ENCODE data around the gene NLRP7. TPM values are rescaled to one million over a fixed set of nuclear protein-coding genes. Genes with fewer than 3 reads are reported as not detected.

The NLRP7 gene
- total and polyA plus RNA-seq, 2 of the 4 experiments (the other 2 are of a cell fraction) = not detected

DNA sequence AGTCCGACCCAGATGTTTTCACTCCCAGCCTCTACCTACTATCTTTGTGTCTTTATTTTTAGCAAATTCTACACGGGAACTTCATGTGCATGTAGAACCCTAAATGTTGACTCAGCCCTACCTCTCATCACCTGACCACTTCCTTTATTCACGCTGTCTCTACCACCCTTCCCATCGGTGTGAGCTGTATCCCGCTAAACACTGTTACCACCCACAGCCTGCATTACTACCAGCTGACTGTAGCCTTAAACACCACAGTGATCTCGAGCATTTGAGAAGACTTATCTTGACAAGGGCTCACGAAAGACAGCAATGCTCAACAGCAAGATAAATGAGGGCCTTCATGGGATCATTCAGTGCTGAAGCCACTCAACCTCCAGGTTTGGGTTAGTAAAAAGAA, 26.2 kb downstream of the NLRP7 start:
- no peak overlapping the region for H4K91ac ChIP-seq (ENCODE audit: insufficient read depth, low read depth, low read length)
- no peak overlapping the region for H3K4me3 ChIP-seq (ENCODE audit: insufficient read depth, low read depth, low read length)
- H3K36me3 ChIP-seq (ENCODE audit: control insufficient read depth, insufficient read depth, low read length) = no peaks in the 10 kb centered on the region
- H3K9me1 ChIP-seq (ENCODE audit: insufficient read depth, low read length) = no peaks in the 10 kb centered on the region
- H4K8ac ChIP-seq (ENCODE audit: low read depth in 2 of 2, low read length in 2 of 2) = no peak overlapping the region
- no peaks in the 10 kb centered on the region for H4K20me1 ChIP-seq (ENCODE audit: insufficient read depth, low read length)
- no peaks in the 10 kb centered on the region for H3K27me3 ChIP-seq (ENCODE audit: control insufficient read depth, insufficient read depth, low read length)
- no TSS peak for BruUV-seq (replicated peaks)
- no peak overlapping the region for H3K4ac ChIP-seq (ENCODE audit: low read depth, low read length)
- no peak for DNase-seq
- intact Hi-C loops (cut with micrococcal nuclease) (no loop called here), in situ Hi-C loops (cut with MboI; ENCODE audit: low sequenced_read_pairs) (no loop called here), dilution Hi-C loops (cut with HindIII; ENCODE audit: low sequenced_read_pairs, unreplicated experiment) (no loop called here)
- no peak overlapping the region for H2BK120ac ChIP-seq (ENCODE audit: low read depth, low read length)
- H4K5ac ChIP-seq (ENCODE audit: low read depth, low read length) = no peak overlapping the region
- ChIA-PET POLR2A (ENCODE audit: unreplicated experiment) (no interaction called here), CTCF (no interaction called here)
- H3K79me1 ChIP-seq (ENCODE audit: low read depth in 1 of 2, low read length in 2 of 2) = no peaks in the 10 kb centered on the region
- H3K27ac ChIP-seq (ENCODE audit: insufficient read depth, low read length) = no peak overlapping the region
- no peak overlapping the region for H3K56ac ChIP-seq (ENCODE audit: extremely low read depth, insufficient read depth, low read length)
- no peak overlapping the region for H3K23ac ChIP-seq (ENCODE audit: low read depth, low read length)
- no peak overlapping the region for H2BK5ac ChIP-seq (ENCODE audit: low read depth, low read length, poor library complexity, severe bottlenecking)
- H2AFZ ChIP-seq (replicated peaks; ENCODE audit: low read length, poor library complexity) = no peak overlapping the region
- H2BK15ac ChIP-seq (ENCODE audit: low read depth, low read length) = no peak overlapping the region
- no peak overlapping the region for H3K4me2 ChIP-seq (ENCODE audit: low read depth, low read length)
- no peak overlapping the region for H3K14ac ChIP-seq (replicated peaks; ENCODE audit: low read depth, low read length)
- 0% methylated on average over 1 of the region's 7 CpGs; no CpG with 5 or more reads in 1 of the 2 experiments for WGBS, 2 experiments (ENCODE audit: extremely low coverage in 2 of 2, insufficient read length in 1 of 2)
- H2AK5ac ChIP-seq (ENCODE audit: low read depth, low read length) = no peak overlapping the region
- no peak overlapping the region for H2AK9ac ChIP-seq (replicated peaks; ENCODE audit: low read depth, low read length, poor library complexity)
- peaks cover 33% of the 10 kb centered on the region for H3K9me3 ChIP-seq (ENCODE audit: control insufficient read depth, insufficient read depth, low read length)
- no peaks in the 10 kb centered on the region for H3K4me1 ChIP-seq (ENCODE audit: control insufficient read depth, insufficient read depth, low read length)
- H3K9ac ChIP-seq (ENCODE audit: low read depth, low read length) = no peak overlapping the region
- H3K18ac ChIP-seq (ENCODE audit: low read depth, low read length) = no peak overlapping the region
- TF ChIP-seq RAD21 (IDR thresholded peaks at IDR 0.05; ENCODE audit: low read length) (no peak), RCOR1 (IDR thresholded peaks at IDR 0.05; ENCODE audit: insufficient replicate concordance, low read length) (no peak), CTCF (conservative IDR thresholded peaks at IDR 0.05; ENCODE audit: low read depth, low read length) (no peak), MAZ (IDR thresholded peaks at IDR 0.05; ENCODE audit: borderline replicate concordance, low read depth, low read length) (no peak), BHLHE40 (IDR thresholded peaks at IDR 0.05; ENCODE audit: low read depth, low read length) (no peak), CEBPB (IDR thresholded peaks at IDR 0.05; ENCODE audit: low read depth, low read length) (no peak), MXI1 (IDR thresholded peaks at IDR 0.05; ENCODE audit: borderline replicate concordance, low read depth, low read length) (no peak), NFE2L2 (IDR thresholded peaks at IDR 0.05; ENCODE audit: low read depth, low read length) (no peak), SMC3 (IDR thresholded peaks at IDR 0.05; ENCODE audit: low read depth, low read length) (no peak), FOS (IDR thresholded peaks at IDR 0.05; ENCODE audit: low read depth, low read length) (no peak), POLR2A (IDR thresholded peaks at IDR 0.05; ENCODE audit: low read depth, low read length) (no peak), CHD1 (IDR thresholded peaks at IDR 0.05; ENCODE audit: low read depth, low read length) (no peak), RFX5 (IDR thresholded peaks at IDR 0.05; ENCODE audit: low read depth, low read length) (no peak), MAFK (IDR thresholded peaks at IDR 0.05; ENCODE audit: low read depth, low read length) (no peak)
- TF ChIP-seq, protein P1, sequence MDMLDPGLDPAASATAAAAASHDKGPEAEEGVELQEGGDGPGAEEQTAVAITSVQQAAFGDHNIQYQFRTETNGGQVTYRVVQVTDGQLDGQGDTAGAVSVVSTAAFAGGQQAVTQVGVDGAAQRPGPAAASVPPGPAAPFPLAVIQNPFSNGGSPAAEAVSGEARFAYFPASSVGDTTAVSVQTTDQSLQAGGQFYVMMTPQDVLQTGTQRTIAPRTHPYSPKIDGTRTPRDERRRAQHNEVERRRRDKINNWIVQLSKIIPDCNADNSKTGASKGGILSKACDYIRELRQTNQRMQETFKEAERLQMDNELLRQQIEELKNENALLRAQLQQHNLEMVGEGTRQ (IDR thresholded peaks at IDR 0.05; ENCODE audit: low read depth, low read length) = no peak
- TF ChIP-seq, protein P2, sequence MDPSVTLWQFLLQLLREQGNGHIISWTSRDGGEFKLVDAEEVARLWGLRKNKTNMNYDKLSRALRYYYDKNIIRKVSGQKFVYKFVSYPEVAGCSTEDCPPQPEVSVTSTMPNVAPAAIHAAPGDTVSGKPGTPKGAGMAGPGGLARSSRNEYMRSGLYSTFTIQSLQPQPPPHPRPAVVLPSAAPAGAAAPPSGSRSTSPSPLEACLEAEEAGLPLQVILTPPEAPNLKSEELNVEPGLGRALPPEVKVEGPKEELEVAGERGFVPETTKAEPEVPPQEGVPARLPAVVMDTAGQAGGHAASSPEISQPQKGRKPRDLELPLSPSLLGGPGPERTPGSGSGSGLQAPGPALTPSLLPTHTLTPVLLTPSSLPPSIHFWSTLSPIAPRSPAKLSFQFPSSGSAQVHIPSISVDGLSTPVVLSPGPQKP (IDR thresholded peaks at IDR 0.05; ENCODE audit: borderline replicate concordance, low read depth, low read length) = no peak
- no peak overlapping the region for H2BK20ac ChIP-seq (ENCODE audit: low read depth, low read length)
- ATAC-seq (ENCODE audit: low read depth) = no peak

Measured in IMR-90 (cell line).